Chondrocyte (in vitro differentiated cells): ENCODE results near the gene MIPOL1. TPM values are rescaled to one million over a fixed set of nuclear protein-coding genes. Genes with fewer than 3 reads are reported as not detected.
"Not testable (repeated sequence)": the region's sequence is repeated elsewhere in the genome, so short reads cannot be mapped to it uniquely, and the experiment has no call there.

Source experiments
- DNase-seq: peaks from one replicate; pipeline ENCODE4 v3.0.0; 2021; ENCODE audit warnings: mixed read lengths, low spot score
- H3K27ac Mint-ChIP-seq: one replicate; pipeline ENCODE4 v1.8.0; 2021; ENCODE audit warnings: mild to moderate bottlenecking, moderate library complexity, mixed read lengths; ENCODE audit not compliant: unreplicated experiment
- H3K27me3 Mint-ChIP-seq: 2 replicates; pipeline ENCODE4 v1.8.0; 2021; ENCODE audit warnings: low read depth, mixed read lengths
- H3K36me3 Mint-ChIP-seq: 2 replicates; pipeline ENCODE4 v1.8.0; 2021; ENCODE audit warnings: low read depth, mixed read lengths
- H3K4me1 Mint-ChIP-seq: 2 replicates; pipeline ENCODE4 v1.8.0; 2021; ENCODE audit warnings: low read depth, mild to moderate bottlenecking, mixed read lengths
- H3K4me3 Mint-ChIP-seq: one replicate; pipeline ENCODE4 v1.8.0; 2021; ENCODE audit warnings: mild to moderate bottlenecking, moderate library complexity, mixed read lengths; ENCODE audit not compliant: unreplicated experiment
- H3K9me3 Mint-ChIP-seq: 2 replicates; pipeline ENCODE4 v1.8.0; 2021; ENCODE audit warnings: low read depth, mixed read lengths
- CTCF ChIP-seq: fragments of 200-600 bp; sonication (generic); IDR thresholded peaks from 2 replicates; pipeline ENCODE4 v1.5.0; 2021; ENCODE audit warnings: antibody characterized with exemption, mild to moderate bottlenecking, moderate library complexity
- total RNA-seq: library from RNA; stranded (reverse); gene quantifications from 3 replicates; pipeline ENCODE4 v1.2.1, GENCODE V29; 2021

The MIPOL1 gene
- total RNA-seq, 1 donor from 2014 or later, result 9.8 TPM

- H3K9me3 Mint-ChIP-seq, result peaks cover 2% of the 10 kb centered on the region
- no peaks in the 10 kb centered on the region for H3K36me3 Mint-ChIP-seq
- H3K4me1 Mint-ChIP-seq, result no peaks in the 10 kb centered on the region
- DNase-seq, result no peak
- H3K27me3 Mint-ChIP-seq, result peaks cover 2% of the 10 kb centered on the region
- no peak for TF ChIP-seq CTCF
- no peak overlapping the region for H3K27ac Mint-ChIP-seq
- H3K4me3 Mint-ChIP-seq, result no peak overlapping the region
These were observed 16.3 kb upstream of the MIPOL1 start for GRCh38 chr14:37181441-37181840.

GRCh38 chr14:37184520-37184919, 13.2 kb upstream of the MIPOL1 start:
- H3K36me3 Mint-ChIP-seq, H3K4me1 Mint-ChIP-seq, H3K27ac Mint-ChIP-seq, H3K9me3 Mint-ChIP-seq, H3K27me3 Mint-ChIP-seq, DNase-seq, H3K4me3 Mint-ChIP-seq: not testable (repeated sequence)

- DNase-seq, result no peak
- peaks cover 5% of the 10 kb centered on the region for H3K36me3 Mint-ChIP-seq
- peaks cover 17% of the 10 kb centered on the region for H3K27me3 Mint-ChIP-seq
- H3K9me3 Mint-ChIP-seq, result peaks cover 19% of the 10 kb centered on the region
- TF ChIP-seq CTCF, result no peak
- no peak overlapping the region for H3K27ac Mint-ChIP-seq
- H3K4me1 Mint-ChIP-seq, result no peaks in the 10 kb centered on the region
- H3K4me3 Mint-ChIP-seq, result no peak overlapping the region
These were observed 12.1 kb upstream of the MIPOL1 start for GRCh38 chr14:37185670-37186069.

- Mint-ChIP-seq H3K9me3 (peaks cover 21% of the 10 kb centered on the region), H3K27me3 (peaks cover 23% of the 10 kb centered on the region), H3K36me3 (peaks cover 7% of the 10 kb centered on the region), H3K27ac (no peak overlapping the region), H3K4me3 (no peak overlapping the region), H3K4me1 (no peaks in the 10 kb centered on the region)
- no peak for DNase-seq
- TF ChIP-seq CTCF, result no peak
These were observed 10.9 kb upstream of the MIPOL1 start for GRCh38 chr14:37186865-37187264.

- Mint-ChIP-seq H3K4me3 (no peak overlapping the region), H3K36me3 (peaks cover 7% of the 10 kb centered on the region), H3K27me3 (peaks cover 26% of the 10 kb centered on the region), H3K4me1 (no peaks in the 10 kb centered on the region), H3K9me3 (peaks cover 19% of the 10 kb centered on the region), H3K27ac (no peak overlapping the region)
- TF ChIP-seq CTCF, result no peak
- DNase-seq, result no peak
These were observed 10.4 kb upstream of the MIPOL1 start for GRCh38 chr14:37187294-37187693.

- not testable (repeated sequence) for H3K4me3 Mint-ChIP-seq
These were observed 9.7 kb upstream of the MIPOL1 start for GRCh38 chr14:37187840-37188577.

GRCh38 chr14:37189733-37190132, 8.0 kb upstream of the MIPOL1 start:
- not testable (repeated sequence) for H3K4me1 Mint-ChIP-seq

More at GRCh38 chr14:37187840-37188577, 9.7 kb upstream of the MIPOL1 start:
- not testable (repeated sequence) for H3K36me3 Mint-ChIP-seq, H3K4me1 Mint-ChIP-seq, H3K27ac Mint-ChIP-seq, DNase-seq
- Mint-ChIP-seq H3K27me3 (peaks cover 28% of the 10 kb centered on the region), H3K9me3 (peaks cover 19% of the 10 kb centered on the region)

More at GRCh38 chr14:37189733-37190132, 8.0 kb upstream of the MIPOL1 start:
- DNase-seq, H3K36me3 Mint-ChIP-seq, H3K27ac Mint-ChIP-seq, H3K4me3 Mint-ChIP-seq: not testable (repeated sequence)
- peaks cover 19% of the 10 kb centered on the region for H3K9me3 Mint-ChIP-seq
- H3K27me3 Mint-ChIP-seq, result peaks cover 27% of the 10 kb centered on the region
